A204.1 (cell line): Measurements from ENCODE around the gene TREH.
"Not testable (repeated sequence)": the region's sequence is repeated elsewhere in the genome, so short reads cannot be mapped to it uniquely, and the experiment has no call there.

Experiments used
- FAIRE-seq: peaks from 2 replicates; lab custom pipeline; 2012; peaks lifted over from hg19 to GRCh38; lab: Jason Lieb, UNC

The TREH gene

DNA sequence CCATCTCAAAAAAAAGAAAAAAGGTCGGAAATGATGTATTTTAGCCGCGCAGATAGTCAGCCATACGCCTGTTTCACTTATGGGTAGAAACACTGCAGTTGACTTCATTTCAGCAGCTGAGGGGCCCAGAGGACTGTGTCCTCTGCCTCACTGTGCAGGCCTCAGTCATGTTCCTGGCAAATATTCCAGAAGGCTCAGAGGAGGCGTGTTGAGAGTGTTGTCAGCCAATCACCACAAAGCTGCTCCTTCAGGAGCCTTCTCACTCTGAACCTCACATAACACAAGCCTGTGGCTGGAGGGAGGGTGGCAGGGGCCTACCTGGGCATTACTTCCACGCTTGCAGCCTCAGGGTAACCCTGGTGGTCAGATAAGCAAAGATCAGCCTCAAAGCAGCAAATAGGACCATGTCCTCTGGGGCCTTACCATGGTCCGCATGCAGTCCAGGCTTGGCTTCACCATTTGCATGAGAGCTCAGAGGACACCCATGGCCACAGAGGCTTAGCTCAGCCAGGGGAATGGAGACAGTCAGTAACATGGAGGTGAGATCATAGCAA is 17.3 kb upstream of the TREH start:
- FAIRE-seq, result no peak

DNA sequence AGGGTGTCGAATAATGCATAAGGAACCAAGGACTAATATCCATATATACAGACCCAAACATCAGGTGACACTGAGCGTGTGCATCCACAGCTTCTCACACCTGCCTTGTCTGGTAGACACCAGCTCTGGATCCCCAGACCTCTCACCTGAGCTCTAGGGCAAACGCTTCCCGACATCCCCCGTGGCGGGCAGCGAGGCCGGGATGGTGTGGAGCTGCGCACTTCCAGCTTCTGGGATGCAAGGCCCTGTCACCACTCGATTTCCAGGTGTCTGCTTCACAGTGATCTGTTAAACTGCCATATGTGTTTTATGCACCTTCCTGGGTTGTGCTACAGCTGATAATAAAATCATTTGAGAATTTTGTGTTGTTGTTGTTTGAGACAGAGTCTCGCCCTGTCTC is 15.3 kb upstream of the TREH start:
- FAIRE-seq, result no peak

DNA sequence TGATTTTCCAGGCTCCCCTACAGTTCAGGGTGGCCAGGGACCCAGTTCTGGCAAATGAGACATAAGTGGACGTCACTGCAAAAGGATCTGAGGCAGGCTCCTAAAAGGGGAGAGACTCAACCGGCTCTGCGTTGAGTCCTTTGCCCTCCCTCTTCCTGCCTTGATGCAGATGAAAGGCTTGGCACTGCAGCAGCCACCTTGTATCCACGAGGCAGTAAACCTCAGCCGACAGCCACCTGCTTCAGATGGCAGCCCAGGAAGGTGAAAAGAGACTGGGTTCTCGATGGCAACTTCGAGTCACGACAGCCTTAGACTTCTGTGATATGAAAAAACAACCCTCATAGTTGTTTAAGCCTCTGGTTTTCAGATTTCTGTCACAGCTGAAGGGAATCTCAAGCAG is 14.7 kb upstream of the TREH start:
- no peak for FAIRE-seq

DNA sequence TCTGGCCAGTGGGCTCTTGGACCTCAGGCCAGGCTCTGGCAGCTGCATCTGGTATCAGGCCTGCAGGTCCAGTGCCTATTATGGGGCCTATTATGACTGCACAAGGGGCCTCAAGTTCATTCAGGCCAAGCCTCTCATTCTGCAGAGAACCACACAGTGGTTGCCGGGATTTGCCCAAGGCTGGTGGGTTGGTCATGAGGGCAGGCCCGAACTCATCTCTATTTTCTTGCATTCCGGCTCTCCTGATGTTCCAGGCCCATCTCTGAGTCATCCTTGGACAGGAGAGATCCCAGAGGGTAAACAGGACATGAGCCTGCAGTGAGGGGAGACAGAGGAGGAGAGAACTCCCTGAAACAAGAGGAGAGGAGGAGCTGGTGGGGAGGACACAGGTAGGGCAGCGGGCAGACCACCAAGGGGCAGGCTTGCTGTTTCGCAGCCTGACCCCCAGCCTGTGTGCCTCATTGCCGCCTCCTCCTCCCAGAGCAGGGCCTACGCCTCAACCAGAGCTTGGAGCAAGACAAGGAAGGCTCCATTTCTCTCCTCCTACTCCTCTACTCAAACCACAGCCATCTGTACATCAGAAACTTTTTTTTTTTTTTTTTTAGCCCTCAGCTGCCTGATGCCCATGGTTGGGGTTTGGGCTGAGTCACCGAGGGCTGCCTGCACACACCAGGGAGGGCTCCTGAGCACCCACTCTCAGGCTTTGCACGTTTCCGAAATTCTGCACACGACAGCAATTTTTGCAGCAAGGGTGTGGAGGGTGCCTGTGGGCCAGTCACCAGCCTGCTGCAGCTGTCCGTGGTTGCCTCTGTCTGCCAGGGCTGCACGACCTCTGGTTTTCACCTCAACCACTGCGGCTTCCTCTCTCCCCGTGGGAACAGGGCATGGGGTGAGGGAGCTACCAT is 12.7 kb upstream of the TREH start:
- no peak for FAIRE-seq

DNA sequence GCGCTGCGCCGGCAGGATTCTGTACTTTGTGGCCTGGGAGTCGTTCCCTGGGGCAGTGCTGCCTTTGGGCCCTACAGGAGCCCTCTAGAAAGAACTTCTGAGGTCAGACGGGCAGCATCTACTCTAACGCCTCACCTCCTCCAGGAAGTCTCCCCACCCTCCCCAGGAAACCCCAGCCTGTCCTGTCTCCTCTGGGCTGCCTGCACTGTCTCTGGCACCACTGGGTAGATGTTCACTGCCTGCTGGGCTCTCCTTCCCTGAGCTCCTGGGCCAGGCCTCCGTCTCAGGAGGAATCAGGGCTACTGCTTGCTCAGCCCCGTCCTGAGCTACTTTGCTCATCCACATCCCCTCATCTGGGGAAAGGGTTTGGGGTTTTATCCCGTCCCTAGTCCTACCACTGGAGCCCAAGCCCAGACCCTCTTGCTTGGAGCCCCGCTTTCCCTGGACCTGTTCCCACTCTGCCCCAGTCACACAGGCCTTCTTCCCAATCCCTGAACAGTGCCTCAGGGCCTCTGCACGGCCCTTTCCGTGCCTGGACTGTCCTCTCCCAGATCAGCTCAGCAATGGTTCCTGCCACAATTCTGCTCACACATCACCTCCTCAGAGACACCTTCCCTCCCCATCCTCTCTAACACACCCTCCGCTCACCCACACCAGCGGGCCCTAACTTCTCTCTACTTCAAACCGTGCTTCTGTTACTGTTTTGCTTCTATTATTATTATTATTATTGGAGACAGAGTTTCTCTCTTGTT is 11.3 kb upstream of the TREH start:
- FAIRE-seq, result no peak

DNA sequence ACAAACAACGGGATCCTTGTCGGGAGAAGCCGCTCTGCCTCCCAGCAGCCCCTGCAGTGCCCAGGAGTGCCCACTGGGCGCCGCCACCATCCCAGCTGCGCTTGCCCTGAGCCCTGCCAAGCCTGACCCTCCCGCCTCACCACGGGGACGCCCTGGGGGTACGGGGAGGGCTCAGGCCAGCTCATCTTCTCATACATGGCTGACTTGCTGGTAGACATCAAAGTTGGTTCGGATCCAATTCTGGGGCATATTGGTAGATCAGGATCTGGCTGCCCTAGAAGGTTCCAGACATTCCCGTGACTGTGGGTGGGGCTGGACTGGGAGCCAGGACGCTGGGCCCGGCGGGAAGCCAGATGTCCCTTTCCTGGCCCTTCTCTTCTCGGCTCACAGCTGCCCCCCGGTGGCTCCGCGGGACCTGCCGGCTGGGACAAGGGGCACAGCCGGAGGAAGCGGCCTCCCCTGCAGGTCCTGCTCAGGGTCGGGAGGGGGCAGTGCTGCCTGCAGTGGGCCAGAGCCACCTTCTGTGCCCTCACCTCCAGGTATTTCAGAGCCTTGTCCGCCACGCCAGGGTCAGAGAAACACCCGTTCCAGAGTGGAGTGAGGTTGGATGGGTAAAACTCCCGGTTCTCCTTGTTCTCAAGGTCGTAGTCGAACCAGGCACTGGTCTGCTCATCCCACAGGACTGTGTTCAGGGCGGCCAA is 10.6 kb upstream of the TREH start:
- no peak for FAIRE-seq

DNA sequence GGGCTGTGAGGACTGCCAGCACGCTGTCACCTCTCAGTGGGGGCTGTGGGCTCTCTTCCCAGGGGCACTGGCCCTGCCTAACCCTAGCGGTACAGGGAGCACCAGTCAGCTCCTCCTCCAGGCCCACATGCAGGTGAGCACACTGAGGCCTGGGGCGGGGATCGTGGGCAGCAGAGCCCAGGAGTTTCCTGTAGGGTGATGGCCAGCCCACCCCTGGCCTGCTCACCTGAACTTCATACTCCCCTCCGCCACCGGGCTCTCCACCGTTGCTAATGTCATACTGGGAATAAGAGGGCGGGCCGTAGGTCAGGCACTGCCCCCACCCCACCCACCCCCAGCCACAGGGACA is 10.0 kb upstream of the TREH start:
- no peak for FAIRE-seq

DNA sequence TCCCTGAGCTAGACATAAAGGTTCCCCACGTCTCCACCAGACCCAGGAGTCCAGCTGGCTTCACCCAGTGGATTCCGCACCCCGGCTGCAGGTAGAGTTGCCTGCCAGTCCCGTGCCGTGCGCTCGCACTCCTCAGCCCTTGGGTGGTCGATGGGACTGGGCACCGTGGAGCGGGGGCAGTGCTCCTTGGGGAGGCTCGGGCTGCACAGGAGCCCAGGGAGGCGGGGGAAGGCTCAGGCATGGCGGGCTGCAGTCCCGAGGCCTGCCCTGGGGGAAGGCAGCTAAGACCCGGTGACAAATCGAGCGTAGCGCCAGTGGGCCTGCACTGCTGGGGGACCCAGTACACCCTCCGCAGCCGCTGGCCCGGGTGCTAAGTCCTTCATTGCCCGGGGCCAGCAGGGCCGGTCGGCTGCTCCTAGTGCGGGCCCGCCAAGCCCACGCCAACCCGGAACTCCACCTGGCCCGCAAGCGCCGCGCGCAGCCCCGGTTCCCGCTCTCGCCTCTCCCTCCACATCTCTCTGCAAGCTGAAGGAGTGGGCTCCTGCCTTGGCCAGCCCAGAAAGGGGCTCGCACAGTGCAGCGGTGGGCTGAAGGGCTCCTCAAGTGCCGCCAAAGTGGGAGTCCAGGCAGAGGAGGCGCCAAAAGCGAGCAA is 9.5 kb upstream of the TREH start:
- no peak for FAIRE-seq

DNA sequence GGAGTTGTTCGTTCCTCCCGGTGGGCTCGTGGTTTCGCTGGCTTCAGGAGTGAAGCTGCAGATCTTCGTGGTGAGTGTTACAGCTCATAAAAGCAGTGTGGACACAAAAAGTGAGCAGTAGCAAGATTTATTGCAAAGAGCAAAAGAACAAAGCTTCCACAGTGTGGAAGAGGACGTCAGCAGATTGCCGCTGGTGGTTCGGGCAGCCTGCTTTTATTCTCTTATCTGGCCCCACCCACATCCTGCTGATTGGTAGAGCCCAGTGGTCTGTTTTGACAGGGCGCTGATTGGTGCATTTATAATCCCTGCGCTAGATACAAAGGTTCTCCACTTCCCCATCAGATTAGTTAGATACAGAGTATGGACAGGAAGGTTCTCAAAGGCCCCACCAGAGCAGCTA is 8.9 kb upstream of the TREH start:
- not testable (repeated sequence) for FAIRE-seq

DNA sequence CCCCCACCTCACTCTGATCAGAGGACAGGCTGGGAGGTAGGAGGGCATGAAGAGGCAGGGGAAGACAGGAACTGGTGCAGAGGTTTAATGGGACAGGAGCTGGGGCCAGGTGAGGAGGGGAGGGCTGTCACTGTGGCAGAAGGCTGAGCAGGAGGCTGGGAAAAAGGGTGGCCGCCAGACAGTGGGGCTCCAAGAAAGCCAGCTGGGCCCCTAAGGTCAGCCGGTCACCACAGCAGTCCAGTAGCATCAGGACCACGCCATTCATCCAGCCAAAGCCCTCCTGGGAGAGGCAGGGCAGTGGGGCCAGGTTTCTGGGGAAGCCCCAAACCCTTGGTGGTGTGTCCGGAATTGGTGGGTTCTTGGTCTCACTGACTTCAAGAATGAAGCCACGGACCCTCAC is 8.5 kb upstream of the TREH start:
- no peak for FAIRE-seq

DNA sequence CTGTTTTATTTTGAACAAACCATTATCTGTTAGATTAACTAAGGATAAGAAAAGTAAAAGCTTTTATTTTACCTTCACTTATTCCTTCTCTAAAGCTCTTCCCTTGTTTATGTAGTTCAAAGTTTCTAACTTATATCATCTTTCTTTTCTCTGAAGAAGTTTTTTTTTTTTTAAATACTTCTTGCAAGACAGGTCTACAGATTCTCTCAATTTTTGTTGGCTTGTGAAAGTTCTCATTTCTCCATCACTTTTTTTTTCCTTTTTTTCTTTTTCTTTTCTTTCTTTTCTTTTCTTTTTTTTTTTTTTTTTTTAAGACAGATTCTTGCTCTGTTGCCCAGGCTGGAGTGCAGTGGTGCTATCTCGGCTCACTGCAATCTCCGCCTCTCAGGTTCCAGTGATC is 4.7 kb upstream of the TREH start:
- no peak for FAIRE-seq

DNA sequence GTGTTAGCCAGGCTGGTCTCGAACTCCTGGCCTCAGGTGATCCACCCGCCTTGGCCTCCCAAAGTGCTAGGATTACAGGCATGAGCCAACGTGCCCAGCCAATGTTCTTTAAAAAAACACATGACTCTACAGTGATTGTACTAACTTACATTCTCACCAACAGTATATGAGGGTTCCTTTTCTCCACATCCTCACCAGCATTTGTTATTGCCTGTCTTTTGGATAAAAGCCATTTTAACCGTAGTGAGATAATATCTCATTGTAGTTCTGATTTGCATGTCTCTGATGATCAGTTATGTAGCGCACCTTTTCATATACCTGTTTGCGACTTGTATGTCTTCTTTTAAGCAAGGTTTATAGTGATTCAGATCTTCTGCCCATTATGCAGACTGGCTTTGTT is 3.5 kb upstream of the TREH start:
- not testable (repeated sequence) for FAIRE-seq

DNA sequence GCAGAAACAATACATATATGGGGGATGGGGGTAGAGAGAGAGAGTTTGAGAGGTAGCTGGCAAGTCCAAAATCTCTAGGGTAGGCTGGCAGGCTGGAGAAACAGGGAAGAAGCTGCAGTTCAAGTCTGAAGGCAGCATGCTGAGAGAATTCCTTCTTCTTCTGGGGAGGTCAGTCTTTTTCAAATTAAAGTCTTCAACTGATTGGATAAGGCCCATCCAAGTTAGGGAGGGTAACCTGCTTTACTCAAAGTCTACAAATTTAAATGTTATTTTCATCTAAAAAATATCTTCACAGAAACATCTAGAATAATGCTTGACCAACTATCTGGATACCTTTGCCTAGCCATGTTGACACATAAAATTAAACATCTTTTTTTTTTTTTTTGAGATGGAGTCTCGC is 2.9 kb upstream of the TREH start:
- no peak for FAIRE-seq

DNA sequence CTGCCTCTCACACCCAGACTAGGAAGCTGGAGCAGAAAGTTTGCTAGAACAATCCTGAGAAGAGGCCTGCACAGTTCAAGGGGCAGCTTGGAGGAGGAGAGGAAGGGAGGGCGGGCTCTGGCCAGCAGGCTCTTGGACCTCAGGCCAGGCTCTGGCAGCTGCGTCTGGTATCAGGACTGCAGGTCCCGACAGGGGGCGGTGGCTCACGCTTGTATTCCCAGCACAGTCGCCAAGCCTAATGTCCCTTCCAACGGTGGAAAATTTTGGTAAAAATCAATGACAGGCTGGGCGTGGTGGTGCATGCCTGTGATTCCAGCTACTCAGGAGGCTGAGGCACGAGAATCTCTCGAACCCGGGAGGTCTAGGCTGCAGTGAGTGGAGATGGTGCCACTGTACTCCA is 542 bp downstream of the TREH start:
- not testable (repeated sequence) for FAIRE-seq

DNA sequence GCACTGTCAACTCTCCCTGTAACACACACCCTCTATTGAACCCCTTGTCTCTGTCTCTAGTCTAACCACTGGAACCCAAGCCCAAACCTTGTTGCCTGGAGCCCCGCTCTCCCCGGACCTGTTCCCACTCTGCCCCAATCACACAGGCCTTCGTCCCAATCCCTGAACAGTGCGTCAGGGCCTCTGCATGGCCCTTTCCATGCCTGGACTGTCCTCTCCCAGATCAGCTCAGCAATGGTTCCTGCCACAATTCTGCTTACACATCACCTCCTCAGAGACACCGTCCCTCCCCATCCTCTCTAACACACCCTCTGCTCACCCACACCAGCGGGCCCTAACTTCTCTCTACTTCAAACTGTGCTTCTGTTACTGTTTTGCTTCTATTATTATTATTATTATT is 1.5 kb downstream of the TREH start:
- FAIRE-seq, result no peak

DNA sequence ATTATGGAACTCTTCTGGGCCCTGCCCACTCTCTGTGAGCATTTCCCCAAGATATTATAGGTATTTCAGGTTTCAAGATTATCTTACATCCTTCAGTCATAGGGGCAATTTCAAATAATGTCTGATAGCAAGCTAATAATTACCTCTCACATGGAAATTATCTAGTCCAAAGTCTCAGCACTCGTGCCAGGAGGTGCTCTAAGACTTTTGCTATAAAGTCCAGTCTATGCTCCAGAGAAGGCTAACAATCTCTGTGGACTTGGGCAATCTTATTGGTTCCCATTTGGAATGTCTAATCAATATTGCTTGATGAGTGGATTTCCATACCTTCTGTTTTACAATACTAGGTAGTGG is 5.4 kb downstream of the TREH start:
- FAIRE-seq, result no peak

DNA sequence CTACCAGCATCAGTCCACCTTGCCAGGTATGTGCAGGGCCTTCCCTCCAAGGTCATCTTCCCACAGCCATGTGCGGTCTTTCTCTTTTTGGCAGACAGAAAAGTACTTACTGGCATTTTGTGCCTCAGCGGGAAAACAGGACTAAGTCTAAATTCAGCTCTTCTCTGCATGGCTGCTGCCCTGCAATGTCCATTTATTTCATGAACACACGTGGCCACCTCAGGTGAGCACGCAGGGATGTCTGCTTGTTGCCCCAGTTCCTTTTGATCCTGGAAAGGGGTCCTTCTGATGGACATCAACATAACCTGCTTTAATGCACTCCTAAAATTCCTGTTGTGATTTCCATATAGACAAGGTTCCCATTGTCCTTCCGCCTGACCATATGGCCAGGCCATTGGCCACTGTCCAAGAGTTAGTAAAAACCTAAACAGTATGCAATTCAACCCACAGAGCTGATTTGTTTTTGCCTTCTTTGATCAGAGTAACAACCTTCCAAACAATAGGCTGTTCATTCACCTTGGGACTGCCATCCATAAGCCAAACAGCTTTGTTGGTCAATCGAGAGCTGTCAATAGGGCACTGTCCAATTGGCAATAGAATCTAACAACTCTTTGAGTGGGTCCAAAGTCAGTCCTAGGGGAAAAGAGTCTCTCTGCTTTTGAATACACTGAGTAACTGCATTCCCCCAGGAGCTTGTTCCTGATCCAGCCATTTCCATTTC is 5.9 kb downstream of the TREH start:
- FAIRE-seq, result no peak

DNA sequence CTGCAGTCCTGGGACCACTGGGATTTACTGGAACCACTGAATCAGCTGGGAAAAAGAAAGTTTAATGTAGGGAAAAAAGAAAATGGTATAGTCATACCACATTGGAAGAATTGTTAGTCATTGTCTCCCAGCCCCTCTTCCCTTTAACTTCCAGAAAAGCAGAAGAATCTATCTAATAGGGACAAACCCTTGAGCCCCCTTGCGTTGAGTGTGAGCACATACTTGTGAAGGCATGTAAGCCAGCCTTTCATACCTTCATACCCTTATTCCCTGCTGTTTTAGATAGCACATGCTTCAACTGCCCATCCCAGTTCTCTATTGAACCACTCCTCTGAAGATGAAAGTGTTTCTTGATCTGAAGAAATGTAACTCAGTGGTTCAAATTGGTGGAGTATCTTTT is 6.6 kb downstream of the TREH start:
- no peak for FAIRE-seq

DNA sequence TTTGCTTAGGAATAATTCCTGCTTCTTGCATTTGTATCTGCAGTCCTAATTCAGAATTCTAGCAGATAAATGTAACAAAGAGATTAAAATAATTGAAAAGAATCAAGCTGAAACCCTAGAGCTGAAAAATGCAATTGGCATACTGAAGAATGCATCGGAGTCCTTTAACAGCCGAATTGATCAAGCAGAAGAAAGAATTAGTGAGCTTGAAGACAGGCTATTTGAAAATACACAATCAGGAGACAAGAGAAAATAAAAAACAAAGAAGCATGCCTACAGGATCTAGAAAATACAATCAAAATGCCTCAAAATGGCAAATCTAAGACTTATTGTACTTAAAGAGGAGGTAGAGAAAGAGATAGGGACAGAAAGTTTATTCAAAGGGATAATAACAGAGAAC is 8.2 kb downstream of the TREH start:
- no peak for FAIRE-seq

DNA sequence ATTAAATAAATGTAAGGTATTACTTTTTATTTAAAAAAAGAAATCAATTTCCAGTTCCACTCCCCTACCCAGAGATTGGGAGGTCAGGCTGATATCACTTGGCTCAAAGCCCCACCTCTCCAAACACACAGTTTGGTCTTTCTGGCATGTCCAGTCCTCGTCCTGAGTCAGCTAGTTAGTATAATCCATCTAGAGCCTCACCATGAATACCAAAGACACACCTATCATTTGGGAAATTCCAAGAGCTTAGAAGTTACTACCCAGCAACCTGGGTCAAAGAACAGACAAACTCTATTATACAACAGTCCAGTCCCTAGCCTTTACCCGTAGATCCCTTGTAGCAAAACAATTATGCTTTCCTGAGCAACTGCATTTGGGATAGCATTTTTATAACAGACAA is 9.4 kb downstream of the TREH start:
- FAIRE-seq, result no peak

DNA sequence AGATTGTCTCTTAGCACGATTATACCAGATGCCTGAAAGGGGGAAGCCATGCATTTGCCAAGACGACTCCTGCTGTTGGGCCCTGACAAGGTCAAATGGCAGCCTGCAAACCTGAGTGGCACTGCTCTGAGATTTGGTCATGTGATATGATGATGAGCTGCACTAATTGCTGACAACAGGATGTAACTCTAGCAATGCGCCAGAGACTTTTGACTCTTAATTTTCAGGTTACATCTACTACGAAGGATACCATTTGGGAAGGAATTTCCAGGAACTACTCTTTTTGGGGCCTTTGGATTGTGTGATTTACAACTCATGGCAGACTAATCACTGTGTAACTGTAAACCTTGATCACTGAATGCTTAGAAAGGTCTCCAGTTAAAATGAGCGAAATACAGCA is 13.1 kb downstream of the TREH start:
- FAIRE-seq, result no peak

DNA sequence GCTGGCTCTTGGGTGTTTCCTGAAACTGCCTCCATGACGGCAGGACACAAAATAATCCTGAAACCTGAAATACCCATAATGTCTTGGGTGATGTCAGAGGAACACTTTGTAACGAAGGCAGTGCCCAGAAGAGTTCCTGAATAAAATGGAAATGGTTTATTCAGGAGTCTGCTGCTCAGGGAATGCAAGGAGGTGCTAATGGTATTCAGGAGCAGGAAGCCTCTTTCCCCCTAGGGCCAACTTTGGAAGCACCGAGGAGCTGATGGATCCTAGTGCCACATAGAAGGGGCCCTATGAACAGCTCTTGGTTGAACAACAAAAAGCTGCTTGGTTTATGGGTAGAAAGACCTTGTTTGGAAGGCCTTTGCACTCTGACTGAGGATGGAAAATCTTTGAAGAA is 15.5 kb downstream of the TREH start:
- no peak for FAIRE-seq
